ENCODE measurements around the gene CADPS. TPM values are rescaled to one million over a fixed set of nuclear protein-coding genes. Genes with fewer than 3 reads are reported as not detected.

The CADPS gene
- total and polyA plus RNA-seq, 9 of the 15 experiments (the other 6 are each of a cell fraction or from before 2014, with no cell fraction given) = not detected

DNA sequence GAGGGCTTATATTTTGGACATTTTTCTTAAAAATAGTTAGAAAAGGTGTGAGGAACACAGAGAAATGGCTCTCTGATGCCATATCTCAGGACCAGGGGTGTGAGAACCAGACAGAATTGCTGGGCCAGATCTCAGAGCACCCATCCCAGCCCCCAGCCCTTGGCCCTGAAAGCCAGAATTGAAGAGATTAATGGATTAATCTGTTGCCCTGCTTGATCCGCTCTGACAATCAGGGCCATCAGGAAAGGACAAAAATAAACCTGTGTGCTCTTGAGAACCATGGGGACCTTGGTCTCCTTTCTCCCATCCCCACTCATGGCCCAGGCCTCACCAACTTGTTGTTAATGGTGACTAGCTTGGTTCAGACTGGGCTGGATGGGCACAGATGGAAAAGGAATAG lies 113.5 kb downstream of the CADPS start:
- DNase-seq (ENCODE audit: extremely low read depth in 1 of 4, low spot score in 3 of 4) (no peak), FAIRE-seq (no peak), ATAC-seq (no peak)
- intact Hi-C loops (cut with micrococcal nuclease) (no loop called here), in situ Hi-C loops (cut with MboI) (no loop called here)
- no peak overlapping the region for H2AFZ ChIP-seq (ENCODE audit: low read depth, low read length)
- BruUV-seq (replicated peaks) = no TSS peak
- no peaks in the 10 kb centered on the region for H3K9me1 ChIP-seq (ENCODE audit: control insufficient read depth, insufficient read depth, low read length)
- H3K9me3 ChIP-seq (replicated peaks; ENCODE audit: control insufficient read depth, insufficient read depth, low read depth, low read length) = no peaks in the 10 kb centered on the region
- 0% methylated on average over 1 of the region's 1 CpG for WGBS (ENCODE audit: insufficient coverage, low coverage, missing lambda C conversion rate)
- no peak overlapping the region for H3K27ac ChIP-seq (ENCODE audit: extremely low read depth, low read depth, low read length)
- H3K4me2 ChIP-seq (ENCODE audit: insufficient read depth, low read length) = no peak overlapping the region
- H3K36me3 ChIP-seq (ENCODE audit: control insufficient read depth, insufficient read depth, low read length) = no peaks in the 10 kb centered on the region
- H3K4me3 ChIP-seq = no peak overlapping the region
- no peaks in the 10 kb centered on the region for H3K79me2 ChIP-seq (ENCODE audit: control insufficient read depth, insufficient read depth, low read length)
- POLR2A ChIA-PET = no interaction called here
- CTCF ChIA-PET (ENCODE audit: low intra/inter-chr PET ratio) = no interaction called here
- no peaks in the 10 kb centered on the region for H3K27me3 ChIP-seq (ENCODE audit: control insufficient read depth in 2 of 2, insufficient read depth in 2 of 2, low read length in 2 of 2)
- H4K20me1 ChIP-seq (replicated peaks; ENCODE audit: control insufficient read depth, insufficient read depth, low read length) = no peaks in the 10 kb centered on the region
- TF ChIP-seq HDAC2 (IDR thresholded peaks at IDR 0.05) = no peak
- TF ChIP-seq, protein P1, sequence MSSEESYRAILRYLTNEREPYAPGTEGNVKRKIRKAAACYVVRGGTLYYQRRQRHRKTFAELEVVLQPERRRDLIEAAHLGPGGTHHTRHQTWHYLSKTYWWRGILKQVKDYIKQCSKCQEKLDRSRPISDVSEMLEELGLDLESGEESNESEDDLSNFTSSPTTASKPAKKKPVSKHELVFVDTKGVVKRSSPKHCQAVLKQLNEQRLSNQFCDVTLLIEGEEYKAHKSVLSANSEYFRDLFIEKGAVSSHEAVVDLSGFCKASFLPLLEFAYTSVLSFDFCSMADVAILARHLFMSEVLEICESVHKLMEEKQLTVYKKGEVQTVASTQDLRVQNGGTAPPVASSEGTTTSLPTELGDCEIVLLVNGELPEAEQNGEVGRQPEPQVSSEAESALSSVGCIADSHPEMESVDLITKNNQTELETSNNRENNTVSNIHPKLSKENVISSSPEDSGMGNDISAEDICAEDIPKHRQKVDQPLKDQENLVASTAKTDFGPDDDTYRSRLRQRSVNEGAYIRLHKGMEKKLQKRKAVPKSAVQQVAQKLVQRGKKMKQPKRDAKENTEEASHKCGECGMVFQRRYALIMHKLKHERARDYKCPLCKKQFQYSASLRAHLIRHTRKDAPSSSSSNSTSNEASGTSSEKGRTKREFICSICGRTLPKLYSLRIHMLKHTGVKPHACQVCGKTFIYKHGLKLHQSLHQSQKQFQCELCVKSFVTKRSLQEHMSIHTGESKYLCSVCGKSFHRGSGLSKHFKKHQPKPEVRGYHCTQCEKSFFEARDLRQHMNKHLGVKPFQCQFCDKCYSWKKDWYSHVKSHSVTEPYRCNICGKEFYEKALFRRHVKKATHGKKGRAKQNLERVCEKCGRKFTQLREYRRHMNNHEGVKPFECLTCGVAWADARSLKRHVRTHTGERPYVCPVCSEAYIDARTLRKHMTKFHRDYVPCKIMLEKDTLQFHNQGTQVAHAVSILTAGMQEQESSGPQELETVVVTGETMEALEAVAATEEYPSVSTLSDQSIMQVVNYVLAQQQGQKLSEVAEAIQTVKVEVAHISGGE (CRISPR knock-in tag; IDR thresholded peaks at IDR 0.05) = peak in 1 of 3 experiments; percentile 16; a peak in 2 of 6 replicates
- H3K4me1 ChIP-seq (replicated peaks in 1 of 2; ENCODE audit: control insufficient read depth in 2 of 2, insufficient read depth in 2 of 2, low read length in 2 of 2) = no peaks in the 10 kb centered on the region
- no peak overlapping the region for H3K9ac ChIP-seq (ENCODE audit: insufficient read depth in 1 of 2, low read depth in 2 of 2, low read length in 2 of 2)

DNA sequence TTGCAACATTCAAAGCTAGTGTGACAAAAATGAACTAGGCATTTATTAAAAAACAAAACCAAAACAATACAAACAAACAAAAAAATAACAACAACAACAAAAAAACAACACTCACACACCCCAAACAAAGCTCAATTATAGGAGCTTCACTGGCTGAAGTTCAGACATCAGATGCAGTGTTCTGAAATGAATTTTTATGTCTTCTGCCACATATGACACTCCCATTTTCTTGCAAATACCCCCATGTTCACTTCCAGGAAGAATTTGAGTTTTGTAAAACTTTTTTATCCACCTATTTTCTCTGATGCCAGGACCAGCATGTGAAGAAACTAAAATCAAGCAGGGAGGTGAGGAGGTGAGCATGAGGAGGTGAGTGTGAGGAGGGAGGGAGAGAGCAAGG lies 113.9 kb downstream of the CADPS start:
- Histone ChIP-seq H3K9me3 (replicated peaks; ENCODE audit: control insufficient read depth, insufficient read depth, low read depth, low read length) (no peaks in the 10 kb centered on the region), H3K79me2 (ENCODE audit: control insufficient read depth, insufficient read depth, low read length) (no peaks in the 10 kb centered on the region), H3K27me3 (ENCODE audit: control insufficient read depth in 2 of 2, insufficient read depth in 2 of 2, low read length in 2 of 2) (no peaks in the 10 kb centered on the region), H3K4me1 (replicated peaks in 1 of 2; ENCODE audit: control insufficient read depth in 2 of 2, insufficient read depth in 2 of 2, low read length in 2 of 2) (no peaks in the 10 kb centered on the region), H3K36me3 (ENCODE audit: control insufficient read depth, insufficient read depth, low read length) (no peaks in the 10 kb centered on the region), H3K9ac (ENCODE audit: insufficient read depth in 1 of 2, low read depth in 2 of 2, low read length in 2 of 2) (no peak overlapping the region), H4K20me1 (replicated peaks; ENCODE audit: control insufficient read depth, insufficient read depth, low read length) (no peaks in the 10 kb centered on the region), H3K4me3 (no peak overlapping the region), H3K27ac (ENCODE audit: extremely low read depth, low read depth, low read length) (no peak overlapping the region), H2AFZ (ENCODE audit: low read depth, low read length) (no peak overlapping the region), H3K9me1 (ENCODE audit: control insufficient read depth, insufficient read depth, low read length) (no peaks in the 10 kb centered on the region), H3K4me2 (ENCODE audit: insufficient read depth, low read length) (no peak overlapping the region)
- FAIRE-seq (no peak), DNase-seq (ENCODE audit: extremely low read depth in 1 of 4, low spot score in 3 of 4) (no peak), ATAC-seq (no peak)
- in situ Hi-C loops (cut with MboI) (no loop called here), intact Hi-C loops (cut with micrococcal nuclease) (no loop called here)
- CTCF ChIA-PET (ENCODE audit: low intra/inter-chr PET ratio) = no interaction called here
- POLR2A ChIA-PET = no interaction called here
- BruUV-seq (replicated peaks) = no TSS peak
- TF ChIP-seq SIN3A (IDR thresholded peaks at IDR 0.05; ENCODE audit: borderline replicate concordance in 2 of 2, control insufficient read depth in 1 of 2, low read depth in 2 of 2, low read length in 2 of 2) (no peak), ZNF239 (CRISPR knock-in tag; IDR thresholded peaks at IDR 0.05) (no peak), CSDE1 (IDR thresholded peaks at IDR 0.05) (no peak), ILK (tag; IDR thresholded peaks at IDR 0.05; ENCODE audit: borderline replicate concordance, low read depth) (no peak)
- TF ChIP-seq, protein P2, sequence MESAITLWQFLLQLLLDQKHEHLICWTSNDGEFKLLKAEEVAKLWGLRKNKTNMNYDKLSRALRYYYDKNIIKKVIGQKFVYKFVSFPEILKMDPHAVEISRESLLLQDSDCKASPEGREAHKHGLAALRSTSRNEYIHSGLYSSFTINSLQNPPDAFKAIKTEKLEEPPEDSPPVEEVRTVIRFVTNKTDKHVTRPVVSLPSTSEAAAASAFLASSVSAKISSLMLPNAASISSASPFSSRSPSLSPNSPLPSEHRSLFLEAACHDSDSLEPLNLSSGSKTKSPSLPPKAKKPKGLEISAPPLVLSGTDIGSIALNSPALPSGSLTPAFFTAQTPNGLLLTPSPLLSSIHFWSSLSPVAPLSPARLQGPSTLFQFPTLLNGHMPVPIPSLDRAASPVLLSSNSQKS (CRISPR knock-in tag; IDR thresholded peaks at IDR 0.05) = no peak
- TF ChIP-seq, protein P3, sequence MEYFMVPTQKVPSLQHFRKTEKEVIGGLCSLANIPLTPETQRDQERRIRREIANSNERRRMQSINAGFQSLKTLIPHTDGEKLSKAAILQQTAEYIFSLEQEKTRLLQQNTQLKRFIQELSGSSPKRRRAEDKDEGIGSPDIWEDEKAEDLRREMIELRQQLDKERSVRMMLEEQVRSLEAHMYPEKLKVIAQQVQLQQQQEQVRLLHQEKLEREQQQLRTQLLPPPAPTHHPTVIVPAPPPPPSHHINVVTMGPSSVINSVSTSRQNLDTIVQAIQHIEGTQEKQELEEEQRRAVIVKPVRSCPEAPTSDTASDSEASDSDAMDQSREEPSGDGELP (CRISPR knock-in tag; IDR thresholded peaks at IDR 0.05; ENCODE audit: borderline replicate concordance) = no peak
- TF ChIP-seq, protein P4, sequence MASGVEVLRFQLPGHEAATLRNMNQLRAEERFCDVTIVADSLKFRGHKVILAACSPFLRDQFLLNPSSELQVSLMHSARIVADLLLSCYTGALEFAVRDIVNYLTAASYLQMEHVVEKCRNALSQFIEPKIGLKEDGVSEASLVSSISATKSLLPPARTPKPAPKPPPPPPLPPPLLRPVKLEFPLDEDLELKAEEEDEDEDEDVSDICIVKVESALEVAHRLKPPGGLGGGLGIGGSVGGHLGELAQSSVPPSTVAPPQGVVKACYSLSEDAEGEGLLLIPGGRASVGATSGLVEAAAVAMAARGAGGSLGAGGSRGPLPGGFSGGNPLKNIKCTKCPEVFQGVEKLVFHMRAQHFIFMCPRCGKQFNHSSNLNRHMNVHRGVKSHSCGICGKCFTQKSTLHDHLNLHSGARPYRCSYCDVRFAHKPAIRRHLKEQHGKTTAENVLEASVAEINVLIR (CRISPR knock-in tag; IDR thresholded peaks at IDR 0.05) = no peak

Data from K562 (cell line).